H1 (cell line): ENCODE data around the gene SETDB2.

Experiments used
- GABPA ChIP-seq: IDR thresholded peaks from 2 replicates; pipeline ENCODE4 v1.6.1; 2011; ENCODE audit warnings: mild to moderate bottlenecking, low read length, moderate library complexity, borderline replicate concordance; ENCODE audit not compliant: insufficient read depth
- SIN3A ChIP-seq, 2 experiments: IDR thresholded peaks in 1 of 2; conservative IDR thresholded peaks in 1 of 2; 2 replicates each; pipeline ENCODE4 v1.6.1; 2011 to 2012; ENCODE audit warnings: low read length in 2 of 2, improper control_type of control experiment in 1 of 2, low read depth in 1 of 2, mild to moderate bottlenecking in 1 of 2
- SRF ChIP-seq: IDR thresholded peaks from 2 replicates; pipeline ENCODE4 v1.6.1; 2011; ENCODE audit warnings: mild to moderate bottlenecking, low read depth, low read length, moderate library complexity
- TF ChIP-seq, protein P1 (sequence below), 3 experiments: IDR thresholded peaks; 1 replicate in 2 of 3; 2 replicates in 1 of 3; pipeline versions ENCODE4 v1.5.1 to v1.6.1; 2011; ENCODE audit warnings: low read length in 3 of 3, mild to moderate bottlenecking in 3 of 3, inconsistent platforms in 2 of 3, low read depth in 1 of 3, moderate library complexity in 1 of 3; ENCODE audit not compliant: insufficient read depth in 1 of 3; ENCODE audit errors: control extremely low read depth in 1 of 3

DNA sequence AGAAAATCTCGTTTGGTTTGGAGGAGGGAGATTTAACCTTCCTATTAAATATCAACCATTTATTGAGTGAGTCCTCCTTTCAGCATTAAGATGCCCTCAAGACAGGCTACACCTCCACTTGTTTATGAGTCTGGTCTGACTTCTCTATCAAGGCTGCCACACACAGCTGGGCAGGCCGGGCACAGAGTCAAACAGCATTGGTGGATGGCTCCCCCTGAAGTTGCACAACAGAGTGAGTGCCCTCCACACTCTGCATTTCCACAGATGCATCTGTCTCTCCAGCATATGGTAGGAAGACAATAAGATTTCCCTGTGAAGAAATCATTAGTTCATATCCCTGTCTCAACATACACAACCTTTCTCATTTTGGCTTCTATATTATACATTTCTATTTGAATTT is 83.0 kb downstream of the SETDB2 start:
- TF ChIP-seq, protein P1, sequence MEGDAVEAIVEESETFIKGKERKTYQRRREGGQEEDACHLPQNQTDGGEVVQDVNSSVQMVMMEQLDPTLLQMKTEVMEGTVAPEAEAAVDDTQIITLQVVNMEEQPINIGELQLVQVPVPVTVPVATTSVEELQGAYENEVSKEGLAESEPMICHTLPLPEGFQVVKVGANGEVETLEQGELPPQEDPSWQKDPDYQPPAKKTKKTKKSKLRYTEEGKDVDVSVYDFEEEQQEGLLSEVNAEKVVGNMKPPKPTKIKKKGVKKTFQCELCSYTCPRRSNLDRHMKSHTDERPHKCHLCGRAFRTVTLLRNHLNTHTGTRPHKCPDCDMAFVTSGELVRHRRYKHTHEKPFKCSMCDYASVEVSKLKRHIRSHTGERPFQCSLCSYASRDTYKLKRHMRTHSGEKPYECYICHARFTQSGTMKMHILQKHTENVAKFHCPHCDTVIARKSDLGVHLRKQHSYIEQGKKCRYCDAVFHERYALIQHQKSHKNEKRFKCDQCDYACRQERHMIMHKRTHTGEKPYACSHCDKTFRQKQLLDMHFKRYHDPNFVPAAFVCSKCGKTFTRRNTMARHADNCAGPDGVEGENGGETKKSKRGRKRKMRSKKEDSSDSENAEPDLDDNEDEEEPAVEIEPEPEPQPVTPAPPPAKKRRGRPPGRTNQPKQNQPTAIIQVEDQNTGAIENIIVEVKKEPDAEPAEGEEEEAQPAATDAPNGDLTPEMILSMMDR (IDR thresholded peaks at IDR 0.05; ENCODE audit: control extremely low read depth in 1 of 3, insufficient read depth in 1 of 3, low read depth in 1 of 3, low read length in 3 of 3) = no peak
- TF ChIP-seq GABPA = no peak
- no peak for TF ChIP-seq SRF
- TF ChIP-seq SIN3A (conservative IDR thresholded peaks at IDR 0.05 in 1 of 2, IDR thresholded peaks at IDR 0.05 in 1 of 2; ENCODE audit: low read depth in 1 of 2, low read length in 2 of 2) = no peak
